ENCODE data around the gene WDR43.
A peak's percentile ranks its signal among the peaks of the same experiment; 100 is the strongest.

The WDR43 gene

GRCh38 chr2:28870146-28870891, 24.1 kb upstream of the WDR43 start, which contains the start of gene TRMT61B:
TRMT61B (minus strand) TSS chr2:28870309; CDS start chr2:28870277, 32 bp downstream.
- in situ Hi-C loops (cut with HindIII; ENCODE audit: low sequenced_read_pairs) = no loop called here
- peak within 1 kb of the TSS; percentile 68 for H3K4me3 ChIP-seq (ENCODE audit: low read depth, low read length)
- TF ChIP-seq, protein P1, sequence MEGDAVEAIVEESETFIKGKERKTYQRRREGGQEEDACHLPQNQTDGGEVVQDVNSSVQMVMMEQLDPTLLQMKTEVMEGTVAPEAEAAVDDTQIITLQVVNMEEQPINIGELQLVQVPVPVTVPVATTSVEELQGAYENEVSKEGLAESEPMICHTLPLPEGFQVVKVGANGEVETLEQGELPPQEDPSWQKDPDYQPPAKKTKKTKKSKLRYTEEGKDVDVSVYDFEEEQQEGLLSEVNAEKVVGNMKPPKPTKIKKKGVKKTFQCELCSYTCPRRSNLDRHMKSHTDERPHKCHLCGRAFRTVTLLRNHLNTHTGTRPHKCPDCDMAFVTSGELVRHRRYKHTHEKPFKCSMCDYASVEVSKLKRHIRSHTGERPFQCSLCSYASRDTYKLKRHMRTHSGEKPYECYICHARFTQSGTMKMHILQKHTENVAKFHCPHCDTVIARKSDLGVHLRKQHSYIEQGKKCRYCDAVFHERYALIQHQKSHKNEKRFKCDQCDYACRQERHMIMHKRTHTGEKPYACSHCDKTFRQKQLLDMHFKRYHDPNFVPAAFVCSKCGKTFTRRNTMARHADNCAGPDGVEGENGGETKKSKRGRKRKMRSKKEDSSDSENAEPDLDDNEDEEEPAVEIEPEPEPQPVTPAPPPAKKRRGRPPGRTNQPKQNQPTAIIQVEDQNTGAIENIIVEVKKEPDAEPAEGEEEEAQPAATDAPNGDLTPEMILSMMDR (IDR thresholded peaks at IDR 0.05; ENCODE audit: low read depth, low read length) = no peak
- DNase-seq (ENCODE audit: low read depth, low spot score) = peak; percentile 94

- H3K4me3 ChIP-seq (ENCODE audit: low read depth, low read length) = no peak overlapping the region
- TF ChIP-seq, protein P1 (IDR thresholded peaks at IDR 0.05; ENCODE audit: low read depth, low read length) = no peak
- DNase-seq (ENCODE audit: low read depth, low spot score) = no peak
- in situ Hi-C loops (cut with HindIII; ENCODE audit: low sequenced_read_pairs) = no loop called here
Observed at GRCh38 chr2:28871620-28872019, 22.8 kb upstream of the WDR43 start.

DNA sequence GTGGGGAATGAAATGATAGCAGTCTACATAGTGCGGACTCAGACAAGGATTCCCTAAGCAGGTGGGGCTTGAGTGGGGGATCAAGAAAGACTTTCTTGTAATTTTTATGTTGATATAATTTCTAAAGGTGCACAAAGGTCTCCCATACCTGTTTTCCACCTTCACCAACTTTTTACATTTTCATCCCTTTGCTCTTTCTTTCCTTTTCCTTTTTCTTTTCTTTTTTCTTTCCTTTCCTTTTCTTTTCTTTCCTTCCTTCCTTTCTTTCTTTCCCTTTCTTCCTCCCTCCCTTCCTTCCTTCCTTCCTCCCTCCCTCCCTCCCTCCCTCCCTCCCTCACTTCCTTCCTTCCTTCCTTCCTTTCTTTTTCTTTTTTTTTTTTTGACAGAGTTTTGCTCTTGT, 14.3 kb upstream of the WDR43 start:
- in situ Hi-C loops (cut with HindIII; ENCODE audit: low sequenced_read_pairs) = no loop called here

DNA sequence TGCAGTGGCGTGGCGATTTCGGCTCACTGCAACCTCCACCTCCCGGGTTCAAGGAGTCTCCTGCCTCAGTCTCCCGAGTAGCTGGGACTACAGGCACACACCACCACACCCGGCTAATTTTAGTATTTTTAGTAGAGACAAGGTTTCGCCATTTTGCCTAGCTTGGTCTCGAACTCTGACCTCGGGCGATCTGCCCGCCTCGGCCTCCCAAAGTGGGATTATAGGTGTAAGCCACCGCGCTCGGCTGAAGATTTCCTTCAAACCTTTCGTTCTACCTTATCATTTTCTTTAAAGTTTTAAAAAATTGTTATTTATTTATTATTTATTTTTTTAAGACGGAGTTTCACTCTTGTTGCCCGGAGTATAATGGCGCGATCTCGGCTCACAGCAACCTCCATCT, 979 bp upstream of the WDR43 start:
- no peak overlapping the region for H3K4me3 ChIP-seq (ENCODE audit: low read depth, low read length)
- in situ Hi-C loops (cut with HindIII; ENCODE audit: low sequenced_read_pairs) = no loop called here

More for the DNA sequence above, 14.3 kb upstream of the WDR43 start:
- TF ChIP-seq, protein P1 (IDR thresholded peaks at IDR 0.05; ENCODE audit: low read depth, low read length) = no peak
- no peak overlapping the region for H3K4me3 ChIP-seq (ENCODE audit: low read depth, low read length)
- DNase-seq (ENCODE audit: low read depth, low spot score) = no peak

GRCh38 chr2:28895189-28895893, 874 bp downstream of the WDR43 start:
- in situ Hi-C loops (cut with HindIII; ENCODE audit: low sequenced_read_pairs) = no loop called here
- TF ChIP-seq, protein P1 (IDR thresholded peaks at IDR 0.05; ENCODE audit: low read depth, low read length) = no peak
- H3K4me3 ChIP-seq (ENCODE audit: low read depth, low read length) = peak overlapping the region; percentile 96
- peak; percentile 35 for DNase-seq (ENCODE audit: low read depth, low spot score)

More for the DNA sequence above, 979 bp upstream of the WDR43 start:
- DNase-seq (ENCODE audit: low read depth, low spot score) = no peak
- TF ChIP-seq, protein P1 (IDR thresholded peaks at IDR 0.05; ENCODE audit: low read depth, low read length) = no peak

- H3K4me3 ChIP-seq (ENCODE audit: low read depth, low read length) = no peak overlapping the region
- TF ChIP-seq, protein P1 (IDR thresholded peaks at IDR 0.05; ENCODE audit: low read depth, low read length) = no peak
- DNase-seq (ENCODE audit: low read depth, low spot score) = peak; percentile 16
- in situ Hi-C loops (cut with HindIII; ENCODE audit: low sequenced_read_pairs) = no loop called here
Observed at GRCh38 chr2:28896906-28897305, 2.4 kb downstream of the WDR43 start.

Measured in astrocyte of the spinal cord (primary cell).